Neuronal stem cell (in vitro differentiated cells): ENCODE measurements around the gene CENPM.

ENCODE experiments used
- DNase-seq: peaks from one replicate; pipeline ENCODE4 v3.0.0-alpha.2; 2013; ENCODE audit warnings: low spot score
- H2AFZ ChIP-seq: one replicate; pipeline ENCODE4 v1.6.1; 2013; ENCODE audit warnings: mild to moderate bottlenecking, low read length, inconsistent platforms
- H2AK5ac ChIP-seq: 2 replicates; pipeline ENCODE4 v1.6.1; 2013; ENCODE audit warnings: low read depth, mild to moderate bottlenecking, inconsistent platforms, low read length, moderate library complexity, mixed read lengths
- H2BK120ac ChIP-seq: 2 replicates; pipeline ENCODE4 v1.6.1; 2013; ENCODE audit warnings: low read depth, mild to moderate bottlenecking, inconsistent platforms, low read length, moderate library complexity, mixed read lengths
- H2BK12ac ChIP-seq: one replicate; pipeline ENCODE4 v1.6.1; 2013; ENCODE audit warnings: low read length, inconsistent platforms
- H2BK15ac ChIP-seq: 2 replicates; pipeline ENCODE4 v1.6.1; 2013; ENCODE audit warnings: mild to moderate bottlenecking, low read length, inconsistent platforms, mixed read lengths
- H2BK5ac ChIP-seq: one replicate; pipeline ENCODE4 v1.6.1; 2013; ENCODE audit warnings: inconsistent platforms, mild to moderate bottlenecking, low read length, moderate library complexity
- H3K14ac ChIP-seq: one replicate; pipeline ENCODE4 v1.6.1; 2013; ENCODE audit warnings: low read length, inconsistent platforms
- H3K18ac ChIP-seq: 2 replicates; pipeline ENCODE4 v1.6.1; 2013; ENCODE audit warnings: low read length, inconsistent platforms
- H3K23ac ChIP-seq: 2 replicates; pipeline ENCODE4 v1.6.1; 2013; ENCODE audit warnings: low read depth, mild to moderate bottlenecking, mixed read lengths, low read length, inconsistent platforms; ENCODE audit not compliant: poor library complexity
- H3K27ac ChIP-seq: replicated peaks from 3 replicates; pipeline ENCODE4 v1.5.1; 2013; ENCODE audit warnings: low read length, inconsistent platforms
- H3K27me3 ChIP-seq, 3 experiments: 2 replicates each; pipeline ENCODE4 v1.6.1; 2013; ENCODE audit warnings: low read length in 3 of 3, mild to moderate bottlenecking in 2 of 3, inconsistent platforms in 1 of 3, low read depth in 1 of 3, mixed read lengths in 1 of 3, moderate library complexity in 1 of 3; ENCODE audit not compliant: control insufficient read depth in 3 of 3, insufficient read depth in 3 of 3
- H3K36me3 ChIP-seq, 2 donors: replicated peaks in 1 of 2; 2 replicates each; pipeline ENCODE4 v1.6.1; 2013; ENCODE audit warnings: low read length in 2 of 2; ENCODE audit not compliant: control insufficient read depth in 2 of 2, insufficient read depth in 2 of 2
- H3K4ac ChIP-seq: 2 replicates; pipeline ENCODE4 v1.6.1; 2013; ENCODE audit warnings: inconsistent platforms, mild to moderate bottlenecking, low read length, moderate library complexity
- H3K4me1 ChIP-seq, 2 donors: 1 replicate in 1 of 2; 2 replicates in 1 of 2; pipeline ENCODE4 v1.6.1; 2013; ENCODE audit warnings: low read length in 2 of 2, low read depth in 1 of 2; ENCODE audit not compliant: control insufficient read depth in 2 of 2, insufficient read depth in 1 of 2
- H3K4me2 ChIP-seq: one replicate; pipeline ENCODE4 v1.6.1; 2013; ENCODE audit warnings: mild to moderate bottlenecking, low read length, inconsistent platforms; ENCODE audit not compliant: insufficient read depth, poor library complexity, severe bottlenecking
- H3K4me3 ChIP-seq, 2 donors: 2 replicates each; pipeline ENCODE4 v1.5.1; 2013; ENCODE audit warnings: low read length in 2 of 2, mild to moderate bottlenecking in 2 of 2, inconsistent platforms in 1 of 2, moderate library complexity in 1 of 2
- H3K79me1 ChIP-seq: one replicate; pipeline ENCODE4 v1.6.1; 2013; ENCODE audit warnings: low read depth, mild to moderate bottlenecking, inconsistent platforms, low read length, moderate library complexity
- H3K9ac ChIP-seq: one replicate; pipeline ENCODE4 v1.6.1; 2013; ENCODE audit warnings: mild to moderate bottlenecking, low read depth, low read length, inconsistent platforms; ENCODE audit not compliant: poor library complexity
- H3K9me3 ChIP-seq, 2 donors: replicated peaks in 1 of 2; 2 replicates each; pipeline versions ENCODE3 to v1.6.1; 2013; ENCODE audit warnings: low read length in 2 of 2, mild to moderate bottlenecking in 2 of 2, inconsistent platforms in 1 of 2, low read depth in 1 of 2, mixed read lengths in 1 of 2, moderate library complexity in 1 of 2; ENCODE audit not compliant: control insufficient read depth in 2 of 2, insufficient read depth in 1 of 2
- H4K8ac ChIP-seq: one replicate; pipeline ENCODE4 v1.6.1; 2013; ENCODE audit warnings: low read depth, mild to moderate bottlenecking, inconsistent platforms, low read length, moderate library complexity
- H4K91ac ChIP-seq: one replicate; pipeline ENCODE4 v1.6.1; 2013; ENCODE audit warnings: low read length, low read depth, mild to moderate bottlenecking, inconsistent platforms; ENCODE audit not compliant: poor library complexity
- WGBS, 2 donors: extraction: QIAGEN DNeasy Blood & Tissue Kit; methylation state at CpG; one replicate each; pipeline ENCODE4 v1.1.7; 2013; ENCODE audit warnings: missing lambda C conversion rate in 2 of 2, mixed read lengths in 1 of 2; ENCODE audit not compliant: insufficient read length in 2 of 2, insufficient replicate concordance in 1 of 2; ENCODE audit errors: extremely low coverage in 2 of 2; 5-methylcytosine and 5-hydroxymethylcytosine counted together

Gene CENPM

GRCh38 chr22:41910050-41911000 lies 36.6 kb downstream of the CENPM start:
- peak overlapping the region; percentile 41 for H2BK12ac ChIP-seq
- H3K4me3 ChIP-seq = peak overlapping the region in 1 of 2 donors; percentile 4
- peak overlapping the region; percentile 90 for H3K18ac ChIP-seq
- H4K8ac ChIP-seq = peak overlapping the region; percentile 43
- H3K23ac ChIP-seq = peak overlapping the region; percentile 73
- H3K14ac ChIP-seq = peak overlapping the region; percentile 97
- H2BK5ac ChIP-seq = no peak overlapping the region
- no peak overlapping the region for H3K27ac ChIP-seq
- peak overlapping the region; percentile 72 for H2BK120ac ChIP-seq
- no peak for DNase-seq
- no peak overlapping the region for H4K91ac ChIP-seq
- H2AK5ac ChIP-seq = peak overlapping the region; percentile 92
- H3K27me3 ChIP-seq = peaks cover 56 to 68% (median 66%) of the 10 kb centered on the region in 3 experiments
- WGBS, 2 donors = no CpG with 5 or more reads among the region's 112 CpGs
- no peaks in the 10 kb centered on the region for H3K9me3 ChIP-seq
- no peak overlapping the region for H3K4ac ChIP-seq
- peak overlapping the region; percentile 49 for H3K4me2 ChIP-seq
- H2BK15ac ChIP-seq = peak overlapping the region; percentile 75
- H3K79me1 ChIP-seq = no peaks in the 10 kb centered on the region
- H2AFZ ChIP-seq = peak overlapping the region; percentile 75
- H3K36me3 ChIP-seq = peaks cover 11 to 27% of the 10 kb centered on the region in 2 donors
- peaks cover 10% of the 10 kb centered on the region in 2 donors for H3K4me1 ChIP-seq
- peak overlapping the region; percentile 70 for H3K9ac ChIP-seq

GRCh38 chr22:41909310-41910049 lies 37.5 kb downstream of the CENPM start:
- Histone ChIP-seq H3K9me3 (no peaks in the 10 kb centered on the region), H4K8ac (peak overlapping the region; percentile 43), H3K4me1 (peaks cover 10% of the 10 kb centered on the region in 2 donors), H3K4ac (no peak overlapping the region), H2AFZ (no peak overlapping the region), H3K9ac (no peak overlapping the region), H2AK5ac (peak overlapping the region; percentile 92), H4K91ac (no peak overlapping the region), H3K79me1 (no peaks in the 10 kb centered on the region), H3K4me2 (peak overlapping the region; percentile 49), H2BK120ac (no peak overlapping the region), H3K27me3 (peaks cover 49 to 59% (median 58%) of the 10 kb centered on the region in 3 experiments), H3K4me3 (no peak overlapping the region), H2BK15ac (peak overlapping the region; percentile 75), H2BK12ac (no peak overlapping the region), H2BK5ac (no peak overlapping the region), H3K14ac (peak overlapping the region; percentile 98), H3K27ac (no peak overlapping the region), H3K36me3 (peaks cover 19 to 36% of the 10 kb centered on the region in 2 donors), H3K18ac (peak overlapping the region; percentile 90), H3K23ac (peak overlapping the region; percentile 80)
- no CpG with 5 or more reads among the region's 55 CpGs for WGBS, 2 donors
- DNase-seq = no peak

- Histone ChIP-seq H3K4me2 (no peak overlapping the region), H3K9ac (no peak overlapping the region), H3K27me3 (peaks cover 41 to 51% (median 51%) of the 10 kb centered on the region in 3 experiments), H2BK15ac (peak overlapping the region; percentile 37), H2BK12ac (no peak overlapping the region), H2BK120ac (no peak overlapping the region), H3K4me1 (peaks cover 10% of the 10 kb centered on the region in 2 donors), H3K4me3 (no peak overlapping the region), H3K27ac (no peak overlapping the region), H4K8ac (no peak overlapping the region), H3K14ac (peak overlapping the region; percentile 21), H3K23ac (peak overlapping the region; percentile 80), H3K79me1 (no peaks in the 10 kb centered on the region), H2AK5ac (peak overlapping the region; percentile 92), H2AFZ (no peak overlapping the region), H4K91ac (no peak overlapping the region), H3K36me3 (peaks cover 27 to 44% of the 10 kb centered on the region in 2 donors), H3K9me3 (no peaks in the 10 kb centered on the region), H2BK5ac (no peak overlapping the region), H3K18ac (peak overlapping the region; percentile 44), H3K4ac (no peak overlapping the region)
- DNase-seq = no peak
- WGBS, 2 donors = no CpG with 5 or more reads among the region's 14 CpGs
These were observed 38.3 kb downstream of the CENPM start for GRCh38 chr22:41908411-41909309.
